Measurements from ENCODE around the gene PCDHB15. TPM values are rescaled to one million over a fixed set of nuclear protein-coding genes. Genes with fewer than 3 reads are reported as not detected.
"Not testable (repeated sequence)": the region's sequence is repeated elsewhere in the genome, so short reads cannot be mapped to it uniquely, and the experiment has no call there.

Gene PCDHB15
- total RNA-seq, 4 donors from 2014 or later = 0.33 to 1.2 (median 0.52) TPM

- in situ Hi-C loops (cut with MboI; ENCODE audit: low sequenced_read_pairs in 4 of 4) = loop anchor here in 2 of 4 donors (25.0 kb wide), 1 partner anchor 354 kb away; no protein-coding TSS in a partner anchor
- no peak for DNase-seq
- peaks cover 0 to 13% (median 0%) of the 10 kb centered on the region in 3 donors for H3K9me3 ChIP-seq
These were observed 36.7 kb upstream of the PCDHB15 start, which contains the start of gene PCDHB12 for GRCh38 chr5:141208478-141208877. PCDHB12 (plus strand) TSS chr5:141208719; CDS start chr5:141208908, 189 bp downstream.

DNA sequence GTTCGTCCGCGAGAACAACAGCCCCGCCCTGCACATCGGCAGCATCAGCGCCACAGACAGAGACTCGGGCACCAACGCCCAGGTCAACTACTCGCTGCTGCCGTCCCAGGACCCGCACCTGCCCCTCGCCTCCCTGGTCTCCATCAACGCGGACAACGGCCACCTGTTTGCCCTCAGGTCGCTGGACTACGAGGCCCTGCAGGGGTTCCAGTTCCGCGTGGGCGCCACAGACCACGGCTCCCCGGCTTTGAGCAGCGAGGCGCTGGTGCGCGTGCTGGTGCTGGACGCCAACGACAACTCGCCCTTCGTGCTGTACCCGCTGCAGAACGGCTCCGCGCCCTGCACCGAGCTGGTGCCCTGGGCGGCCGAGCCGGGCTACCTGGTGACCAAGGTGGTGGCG is 34.9 kb upstream of the PCDHB15 start:
- DNase-seq; H3K4me1 ChIP-seq; intact Hi-C loops (cut with DNase I; ENCODE audit: low total_unique reads); H3K36me3 ChIP-seq; ATAC-seq; H3K4me3 ChIP-seq; H3K27ac ChIP-seq: not testable (repeated sequence)
- in situ Hi-C loops (cut with MboI; ENCODE audit: low sequenced_read_pairs in 4 of 4) = loop anchor here in 2 of 4 donors (25.0 kb wide), 1 partner anchor 352 kb away; no protein-coding TSS in a partner anchor
- peaks cover 0 to 13% (median 2%) of the 10 kb centered on the region in 3 donors for H3K9me3 ChIP-seq
- peaks cover 0 to 14% (median 11%) of the 10 kb centered on the region in 3 donors for H3K27me3 ChIP-seq

More at GRCh38 chr5:141208478-141208877, 36.7 kb upstream of the PCDHB15 start, which contains the start of gene PCDHB12:
- intact Hi-C loops (cut with DNase I; ENCODE audit: low total_unique reads) = no loop called here
- Histone ChIP-seq H3K36me3 (no peaks in the 10 kb centered on the region), H3K4me3 (peak within 1 kb of the TSS in 1 of 4 donors; percentile 27), H3K27me3 (peaks cover 0 to 14% (median 11%) of the 10 kb centered on the region in 3 donors), H3K27ac (no peak within 1 kb of the TSS), H3K4me1 (no peaks in the 10 kb centered on the region)
- ATAC-seq = no peak
- TF ChIP-seq CTCF (IDR thresholded peaks at IDR 0.05 in 4 of 5, conservative IDR thresholded peaks at IDR 0.05 in 1 of 5) = no peak
- TF ChIP-seq POLR2A (IDR thresholded peaks at IDR 0.05) = no peak

- ATAC-seq; intact Hi-C loops (cut with DNase I; ENCODE audit: low total_unique reads): not testable (repeated sequence)
These were observed 34.3 kb upstream of the PCDHB15 start for GRCh38 chr5:141210849-141211248.

DNA sequence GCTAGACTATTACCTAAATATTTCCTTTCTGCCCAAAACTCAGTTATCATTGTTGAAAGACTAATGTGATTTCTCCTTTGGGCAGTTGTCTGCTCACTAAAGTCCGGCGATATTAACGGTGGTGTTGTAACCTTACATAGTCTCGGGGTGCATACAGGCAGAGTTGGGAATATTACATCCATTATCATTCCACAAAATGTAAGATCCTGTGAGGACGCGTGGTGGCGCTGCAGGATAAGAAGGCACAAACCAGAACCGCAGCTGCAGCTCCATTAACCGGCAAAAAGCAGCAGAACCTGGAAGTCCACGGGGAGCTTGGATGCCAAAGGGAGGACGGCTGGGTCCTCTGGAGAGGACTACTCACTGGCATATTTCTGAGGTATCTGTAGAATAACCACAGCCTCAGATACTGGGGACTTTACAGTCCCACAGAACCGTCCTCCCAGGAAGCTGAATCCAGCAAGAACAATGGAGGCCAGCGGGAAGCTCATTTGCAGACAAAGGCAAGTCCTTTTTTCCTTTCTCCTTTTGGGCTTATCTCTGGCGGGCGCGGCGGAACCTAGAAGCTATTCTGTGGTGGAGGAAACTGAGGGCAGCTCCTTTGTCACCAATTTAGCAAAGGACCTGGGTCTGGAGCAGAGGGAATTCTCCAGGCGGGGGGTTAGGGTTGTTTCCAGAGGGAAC is 31.4 kb upstream of the PCDHB15 start, which contains the start of gene PCDHB13:
TSS of gene PCDHB13 (plus strand) at position 264 of the 684 bp plus-strand sequence. CDS start at position 469, 205 bp downstream.
- H3K27me3 ChIP-seq = peaks cover under 1 to 11% (median 5%) of the 10 kb centered on the region in 3 donors
- peak in 1 of 2 donors; percentile 25 for DNase-seq
- H3K27ac ChIP-seq; H3K4me3 ChIP-seq; intact Hi-C loops (cut with DNase I; ENCODE audit: low total_unique reads); H3K36me3 ChIP-seq; H3K4me1 ChIP-seq: not testable (repeated sequence)
- ATAC-seq = peak in 1 of 2 donors; percentile 36
- in situ Hi-C loops (cut with MboI; ENCODE audit: low sequenced_read_pairs in 4 of 4) = loop anchor here in 2 of 4 donors (25.0 kb wide), 1 partner anchor 349 kb away; no protein-coding TSS in a partner anchor
- H3K9me3 ChIP-seq = peaks cover 0 to 19% (median 3%) of the 10 kb centered on the region in 3 donors

More at GRCh38 chr5:141210849-141211248, 34.3 kb upstream of the PCDHB15 start:
- not testable (repeated sequence) for H3K4me1 ChIP-seq, H3K4me3 ChIP-seq, H3K36me3 ChIP-seq, H3K27ac ChIP-seq, DNase-seq
- Histone ChIP-seq H3K27me3 (peaks cover 0 to 14% (median 11%) of the 10 kb centered on the region in 3 donors), H3K9me3 (peaks cover 0 to 13% (median 3%) of the 10 kb centered on the region in 3 donors)
- in situ Hi-C loops (cut with MboI; ENCODE audit: low sequenced_read_pairs in 4 of 4) = loop anchor here in 2 of 4 donors (25.0 kb wide), 1 partner anchor 351 kb away; no protein-coding TSS in a partner anchor

DNA sequence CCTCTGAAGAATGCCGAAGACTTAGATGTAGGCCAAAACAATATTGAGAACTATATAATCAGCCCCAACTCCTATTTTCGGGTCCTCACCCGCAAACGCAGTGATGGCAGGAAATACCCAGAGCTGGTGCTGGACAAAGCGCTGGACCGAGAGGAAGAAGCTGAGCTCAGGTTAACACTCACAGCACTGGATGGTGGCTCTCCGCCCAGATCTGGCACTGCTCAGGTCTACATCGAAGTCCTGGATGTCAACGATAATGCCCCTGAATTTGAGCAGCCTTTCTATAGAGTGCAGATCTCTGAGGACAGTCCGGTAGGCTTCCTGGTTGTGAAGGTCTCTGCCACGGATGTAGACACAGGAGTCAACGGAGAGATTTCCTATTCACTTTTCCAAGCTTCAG is 30.6 kb upstream of the PCDHB15 start:
- in situ Hi-C loops (cut with MboI; ENCODE audit: low sequenced_read_pairs in 4 of 4) = loop anchor here in 2 of 4 donors (25.0 kb wide), 1 partner anchor 348 kb away; no protein-coding TSS in a partner anchor
- H3K4me1 ChIP-seq; H3K27me3 ChIP-seq; H3K27ac ChIP-seq; DNase-seq; intact Hi-C loops (cut with DNase I; ENCODE audit: low total_unique reads); ATAC-seq; H3K36me3 ChIP-seq; H3K4me3 ChIP-seq: not testable (repeated sequence)
- peaks cover 0 to 18% (median 3%) of the 10 kb centered on the region in 3 donors for H3K9me3 ChIP-seq

DNA sequence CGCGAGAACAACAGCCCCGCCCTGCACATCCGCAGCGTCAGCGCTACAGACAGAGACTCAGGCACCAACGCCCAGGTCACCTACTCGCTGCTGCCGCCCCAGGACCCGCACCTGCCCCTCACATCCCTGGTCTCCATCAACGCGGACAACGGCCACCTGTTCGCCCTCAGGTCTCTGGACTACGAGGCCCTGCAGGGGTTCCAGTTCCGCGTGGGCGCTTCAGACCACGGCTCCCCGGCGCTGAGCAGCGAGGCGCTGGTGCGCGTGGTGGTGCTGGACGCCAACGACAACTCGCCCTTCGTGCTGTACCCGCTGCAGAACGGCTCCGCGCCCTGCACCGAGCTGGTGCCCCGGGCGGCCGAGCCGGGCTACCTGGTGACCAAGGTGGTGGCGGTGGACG is 29.7 kb upstream of the PCDHB15 start:
- intact Hi-C loops (cut with DNase I; ENCODE audit: low total_unique reads); H3K4me1 ChIP-seq; H3K27me3 ChIP-seq; DNase-seq; ATAC-seq; H3K27ac ChIP-seq; H3K4me3 ChIP-seq; H3K36me3 ChIP-seq: not testable (repeated sequence)
- peaks cover 0 to 18% (median 3%) of the 10 kb centered on the region in 3 donors for H3K9me3 ChIP-seq
- in situ Hi-C loops (cut with MboI; ENCODE audit: low sequenced_read_pairs in 4 of 4) = loop anchor here in 2 of 4 donors (25.0 kb wide), 1 partner anchor 347 kb away; no protein-coding TSS in a partner anchor

DNA sequence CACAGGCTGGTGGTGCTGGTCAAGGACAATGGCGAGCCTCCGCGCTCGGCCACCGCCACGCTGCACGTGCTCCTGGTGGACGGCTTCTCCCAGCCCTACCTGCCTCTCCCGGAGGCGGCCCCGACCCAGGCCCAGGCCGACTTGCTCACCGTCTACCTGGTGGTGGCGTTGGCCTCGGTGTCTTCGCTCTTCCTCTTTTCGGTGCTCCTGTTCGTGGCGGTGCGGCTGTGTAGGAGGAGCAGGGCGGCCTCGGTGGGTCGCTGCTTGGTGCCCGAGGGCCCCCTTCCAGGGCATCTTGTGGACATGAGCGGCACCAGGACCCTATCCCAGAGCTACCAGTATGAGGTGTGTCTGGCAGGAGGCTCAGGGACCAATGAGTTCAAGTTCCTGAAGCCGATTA is 29.2 kb upstream of the PCDHB15 start:
- H3K4me1 ChIP-seq; intact Hi-C loops (cut with DNase I; ENCODE audit: low total_unique reads); H3K36me3 ChIP-seq; H3K27ac ChIP-seq; ATAC-seq; H3K4me3 ChIP-seq; H3K27me3 ChIP-seq; DNase-seq: not testable (repeated sequence)
- H3K9me3 ChIP-seq = peaks cover 0 to 15% (median 3%) of the 10 kb centered on the region in 3 donors
- in situ Hi-C loops (cut with MboI; ENCODE audit: low sequenced_read_pairs in 4 of 4) = loop anchor here in 2 of 4 donors (25.0 kb wide), 1 partner anchor 346 kb away; no protein-coding TSS in a partner anchor

All from gastrocnemius medialis (tissue), 4 donors.